NT2/D1 (cell line): ENCODE measurements around the gene MRPS24.
"Not testable (repeated sequence)": the region's sequence is repeated elsewhere in the genome, so short reads cannot be mapped to it uniquely, and the experiment has no call there.

Experiments used
- DNase-seq: peaks from one replicate; pipeline ENCODE4 v3.0.0-alpha.2; 2011; ENCODE audit warnings: low read depth, low spot score
- H3K27me3 ChIP-seq: 2 replicates; pipeline ENCODE4 v1.6.0; 2011; ENCODE audit warnings: mild to moderate bottlenecking; ENCODE audit not compliant: insufficient read length, insufficient read depth
- H3K36me3 ChIP-seq: 2 replicates; pipeline ENCODE4 v1.6.1; 2011; ENCODE audit warnings: mild to moderate bottlenecking, low read length, mixed read lengths; ENCODE audit not compliant: insufficient read depth, insufficient read length
- H3K4me1 ChIP-seq: 2 replicates; pipeline ENCODE4 v1.5.1; 2011; ENCODE audit not compliant: insufficient read depth, insufficient read length
- H3K4me3 ChIP-seq: 2 replicates; pipeline ENCODE4 v1.5.1; 2011; ENCODE audit warnings: low read depth; ENCODE audit not compliant: insufficient read length
- H3K9ac ChIP-seq: 2 replicates; pipeline ENCODE4 v1.6.0; 2011; ENCODE audit warnings: low read depth; ENCODE audit not compliant: insufficient read length
- H3K9me3 ChIP-seq: 2 replicates; pipeline ENCODE4 v1.5.1; 2011; ENCODE audit warnings: mild to moderate bottlenecking, low read length; ENCODE audit not compliant: insufficient read depth
- SUZ12 ChIP-seq: IDR thresholded peaks from 2 replicates; pipeline ENCODE4 v1.6.1; 2011; ENCODE audit not compliant: insufficient read length, insufficient read depth; ENCODE audit errors: extremely low read depth
- YY1 ChIP-seq: IDR thresholded peaks from 2 replicates; pipeline ENCODE4 v1.6.1; 2011; ENCODE audit not compliant: insufficient read length, insufficient read depth
- ZNF274 ChIP-seq: IDR thresholded peaks from 2 replicates; pipeline ENCODE4 v1.6.1; 2011; ENCODE audit warnings: mild to moderate bottlenecking, low read depth, low read length

MRPS24 gene

GRCh38 chr7:43904533-43905208 is 35.4 kb upstream of the MRPS24 start:
- peaks cover 4% of the 10 kb centered on the region for H3K4me1 ChIP-seq
- TF ChIP-seq SUZ12, result no peak
- no peak for TF ChIP-seq YY1
- TF ChIP-seq ZNF274, result no peak
- peak overlapping the region; percentile 25 for H3K4me3 ChIP-seq
- H3K36me3 ChIP-seq, result no peaks in the 10 kb centered on the region
- no peak overlapping the region for H3K9ac ChIP-seq
- no peaks in the 10 kb centered on the region for H3K9me3 ChIP-seq
- H3K27me3 ChIP-seq, result peaks cover 14% of the 10 kb centered on the region
- DNase-seq, result no peak

- TF ChIP-seq SUZ12, result no peak
- no peak for TF ChIP-seq ZNF274
- TF ChIP-seq YY1, result no peak
- no peak overlapping the region for H3K4me3 ChIP-seq
- H3K9ac ChIP-seq, result no peak overlapping the region
- no peak for DNase-seq
- peaks cover 4% of the 10 kb centered on the region for H3K4me1 ChIP-seq
- H3K9me3 ChIP-seq, result no peaks in the 10 kb centered on the region
- no peaks in the 10 kb centered on the region for H3K36me3 ChIP-seq
- peaks cover 2% of the 10 kb centered on the region for H3K27me3 ChIP-seq
These were observed 33.3 kb upstream of the MRPS24 start for GRCh38 chr7:43902542-43903054.

GRCh38 chr7:43898571-43898970 is 29.3 kb upstream of the MRPS24 start:
- not testable (repeated sequence) for H3K4me3 ChIP-seq, H3K36me3 ChIP-seq, DNase-seq, H3K9me3 ChIP-seq, H3K27me3 ChIP-seq, H3K9ac ChIP-seq, H3K4me1 ChIP-seq

GRCh38 chr7:43895847-43896415 is 26.6 kb upstream of the MRPS24 start:
- H3K36me3 ChIP-seq, result no peaks in the 10 kb centered on the region
- no peak overlapping the region for H3K4me3 ChIP-seq

DNA sequence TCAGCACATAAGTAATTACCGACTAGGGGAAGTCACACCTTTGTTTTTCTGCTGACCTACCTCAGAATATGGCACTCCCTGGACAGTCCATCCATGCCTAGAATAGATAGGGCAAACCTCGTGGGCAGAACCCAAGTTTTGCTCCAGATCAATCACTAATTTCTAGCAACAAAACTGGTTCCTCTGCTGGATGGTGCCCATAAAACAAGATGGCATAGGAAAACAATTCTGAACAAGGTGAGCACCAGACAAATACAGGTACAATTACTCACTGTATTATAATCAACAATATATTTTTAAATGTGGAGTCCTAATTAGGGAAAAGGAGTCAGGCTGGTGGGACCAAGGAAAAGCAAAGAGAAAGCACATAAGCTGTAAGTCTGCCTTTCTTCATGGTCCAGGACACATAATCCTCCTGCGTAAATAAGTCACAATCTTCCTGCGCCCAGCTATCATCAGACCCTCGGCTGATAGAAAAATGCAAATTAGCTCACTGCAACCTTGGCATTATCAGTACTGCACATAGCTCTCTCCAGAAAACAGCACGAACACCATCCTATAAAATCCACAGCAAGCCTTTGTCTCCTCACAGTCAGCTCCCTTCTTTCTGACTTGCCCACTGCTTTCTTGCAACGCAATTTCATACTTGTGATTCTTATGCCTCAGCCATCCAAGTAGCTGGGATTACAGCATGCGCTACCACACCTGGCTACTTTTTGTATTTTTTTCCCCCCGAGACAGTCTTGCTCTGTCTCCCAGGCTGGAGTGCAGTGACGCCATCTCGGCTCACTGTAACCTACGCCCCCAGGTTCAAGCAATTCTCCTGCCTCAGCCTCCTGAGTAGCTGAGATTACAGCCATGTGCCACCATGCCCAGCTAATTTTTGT is 22.0 kb upstream of the MRPS24 start:
- no peak for DNase-seq
- Histone ChIP-seq H3K9ac (no peak overlapping the region), H3K4me1 (no peaks in the 10 kb centered on the region), H3K9me3 (no peaks in the 10 kb centered on the region), H3K36me3 (peaks cover 5% of the 10 kb centered on the region), H3K27me3 (no peaks in the 10 kb centered on the region), H3K4me3 (no peak overlapping the region)
- no peak for TF ChIP-seq YY1
- TF ChIP-seq SUZ12, result no peak
- TF ChIP-seq ZNF274, result no peak

More at GRCh38 chr7:43895847-43896415, 26.6 kb upstream of the MRPS24 start:
- H3K4me1 ChIP-seq, result no peaks in the 10 kb centered on the region
- no peaks in the 10 kb centered on the region for H3K27me3 ChIP-seq
- H3K9me3 ChIP-seq, result no peaks in the 10 kb centered on the region
- TF ChIP-seq ZNF274 (no peak), YY1 (no peak), SUZ12 (no peak)
- no peak for DNase-seq
- no peak overlapping the region for H3K9ac ChIP-seq

GRCh38 chr7:43890468-43890867 is 21.2 kb upstream of the MRPS24 start:
- no peak overlapping the region for H3K4me3 ChIP-seq
- H3K27me3 ChIP-seq, result no peaks in the 10 kb centered on the region
- TF ChIP-seq YY1 (no peak), SUZ12 (no peak), ZNF274 (no peak)
- no peaks in the 10 kb centered on the region for H3K9me3 ChIP-seq
- peaks cover 11% of the 10 kb centered on the region for H3K36me3 ChIP-seq
- H3K4me1 ChIP-seq, result no peaks in the 10 kb centered on the region
- no peak for DNase-seq
- no peak overlapping the region for H3K9ac ChIP-seq
